HepG2 (cell line): ENCODE measurements around the gene OASL. TPM values are rescaled to one million over a fixed set of nuclear protein-coding genes. Genes with fewer than 3 reads are reported as not detected.

Experiments used
- MIXL1 ChIP-seq: IDR thresholded peaks from 2 replicates; pipeline ENCODE4 v1.6.1; 2016
- PCBP1 ChIP-seq: fragments of 200-400 bp; formaldehyde crosslinking; IDR thresholded peaks from 2 replicates; pipeline ENCODE4 v1.6.1; 2017; ENCODE audit warnings: mild to moderate bottlenecking, low read depth, low read length, borderline replicate concordance
- TRIM24 ChIP-seq: sonication (generic); formaldehyde crosslinking; IDR thresholded peaks from 2 replicates; pipeline ENCODE4 v1.8.0; 2022; ENCODE audit warnings: mild to moderate bottlenecking, missing genetic modification reagents
- U2AF1 ChIP-seq: fragments of 200-400 bp; formaldehyde crosslinking; optimal IDR thresholded peaks from 2 replicates; pipeline ENCODE3; 2017; ENCODE audit warnings: mild to moderate bottlenecking, low read depth, low read length
- ZNF124 ChIP-seq: sonication (generic); formaldehyde crosslinking; IDR thresholded peaks from 2 replicates; pipeline ENCODE4 v1.4.0; 2020; ENCODE audit warnings: missing genetic modification reagents
- ZNF205 ChIP-seq: IDR thresholded peaks from 2 replicates; pipeline ENCODE4 v1.6.1; 2018; ENCODE audit warnings: missing biosample characterization, missing genetic modification reagents
- ZNF317 ChIP-seq: sonication (generic); formaldehyde crosslinking; IDR thresholded peaks from 2 replicates; pipeline ENCODE4 v1.5.0; 2020; ENCODE audit warnings: mild to moderate bottlenecking, missing genetic modification reagents
- polyA plus RNA-seq, 8 experiments: library from polyadenylated mRNA; depleted of rRNA in 3 of 8; stranded (reverse) in 7 of 8; unstranded in 1 of 8; fragments of >200 nt; fragmentation: Illumina TruSeq in 4 of 8; extraction: Trizol in 4 of 8; gene quantifications; 2 replicates each; pipeline versions ENCODE4 v1.2.1 to v1.2.3, GENCODE V29; 2011 to 2016; ENCODE audit warnings: low read depth in 4 of 8, missing spikeins in 1 of 8, mixed read lengths in 1 of 8; ENCODE audit not compliant: insufficient read depth in 1 of 8
- total RNA-seq, 5 experiments: library from RNA; depleted of rRNA; stranded (reverse); fragments of >200 nt; fragmentation: Illumina TruSeq; extraction: Trizol; gene quantifications; 2 replicates each; pipeline ENCODE4 v1.2.3, GENCODE V29; 2016; ENCODE audit warnings: low read depth in 1 of 5
- TF ChIP-seq, protein P1 (sequence below): IDR thresholded peaks from 2 replicates; pipeline ENCODE4 v1.6.1; 2012; ENCODE audit warnings: inconsistent platforms
- TF ChIP-seq, protein P2 (sequence below): sonication (generic); formaldehyde crosslinking; IDR thresholded peaks from 2 replicates; pipeline ENCODE4 v1.4.0; 2020; ENCODE audit warnings: missing genetic modification reagents, mild to moderate bottlenecking, borderline replicate concordance

OASL gene
- total and polyA plus RNA-seq, 2 of the 13 experiments (the other 11 are each of a cell fraction or from before 2014, with no cell fraction given): 0.11 to 0.22 TPM

DNA sequence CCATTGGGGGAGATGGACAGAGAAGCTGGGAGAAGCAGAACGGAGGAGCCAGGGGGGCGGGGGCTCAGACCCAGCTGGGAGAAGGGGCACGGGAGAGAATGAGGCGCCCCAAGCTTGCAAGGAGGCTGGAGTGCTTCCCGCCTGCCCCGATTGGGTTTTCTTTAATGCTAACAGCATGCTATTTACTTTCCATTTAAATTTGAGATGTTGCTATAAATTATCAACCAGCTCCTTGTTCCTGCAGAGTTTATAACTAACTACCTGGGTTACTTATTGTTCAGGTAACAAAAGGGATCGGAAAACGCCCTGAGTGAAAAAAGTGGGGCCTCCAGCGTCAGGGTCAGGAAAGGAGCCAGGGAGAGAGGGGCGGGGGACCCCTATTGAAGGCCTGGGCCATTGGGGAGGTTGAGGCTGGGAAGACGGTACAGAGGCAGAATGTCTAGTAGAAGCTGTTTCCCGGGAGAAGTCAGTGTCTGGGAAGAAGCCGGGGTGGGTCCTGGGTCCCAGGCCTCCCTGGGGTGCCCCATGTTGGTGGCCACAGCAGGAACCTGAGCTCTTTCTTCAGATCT lies 58.2 kb downstream of the OASL start (continued):
- TF ChIP-seq U2AF1 (no peak), TRIM24 (no peak), ZNF205 (CRISPR knock-in tag) (0 out of 2 replicates have a peak, but pooled peaks have one; percentile 18), PCBP1 (no peak), ZNF317 (CRISPR knock-in tag) (no peak), MIXL1 (CRISPR knock-in tag) (peak; percentile 61; the same call in 1 of the 2 replicates), ZNF124 (CRISPR knock-in tag) (no peak)
- TF ChIP-seq, protein P1, sequence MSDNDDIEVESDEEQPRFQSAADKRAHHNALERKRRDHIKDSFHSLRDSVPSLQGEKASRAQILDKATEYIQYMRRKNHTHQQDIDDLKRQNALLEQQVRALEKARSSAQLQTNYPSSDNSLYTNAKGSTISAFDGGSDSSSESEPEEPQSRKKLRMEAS: peak; percentile 14; the same call in 1 of the 2 replicates
- TF ChIP-seq, protein P2, sequence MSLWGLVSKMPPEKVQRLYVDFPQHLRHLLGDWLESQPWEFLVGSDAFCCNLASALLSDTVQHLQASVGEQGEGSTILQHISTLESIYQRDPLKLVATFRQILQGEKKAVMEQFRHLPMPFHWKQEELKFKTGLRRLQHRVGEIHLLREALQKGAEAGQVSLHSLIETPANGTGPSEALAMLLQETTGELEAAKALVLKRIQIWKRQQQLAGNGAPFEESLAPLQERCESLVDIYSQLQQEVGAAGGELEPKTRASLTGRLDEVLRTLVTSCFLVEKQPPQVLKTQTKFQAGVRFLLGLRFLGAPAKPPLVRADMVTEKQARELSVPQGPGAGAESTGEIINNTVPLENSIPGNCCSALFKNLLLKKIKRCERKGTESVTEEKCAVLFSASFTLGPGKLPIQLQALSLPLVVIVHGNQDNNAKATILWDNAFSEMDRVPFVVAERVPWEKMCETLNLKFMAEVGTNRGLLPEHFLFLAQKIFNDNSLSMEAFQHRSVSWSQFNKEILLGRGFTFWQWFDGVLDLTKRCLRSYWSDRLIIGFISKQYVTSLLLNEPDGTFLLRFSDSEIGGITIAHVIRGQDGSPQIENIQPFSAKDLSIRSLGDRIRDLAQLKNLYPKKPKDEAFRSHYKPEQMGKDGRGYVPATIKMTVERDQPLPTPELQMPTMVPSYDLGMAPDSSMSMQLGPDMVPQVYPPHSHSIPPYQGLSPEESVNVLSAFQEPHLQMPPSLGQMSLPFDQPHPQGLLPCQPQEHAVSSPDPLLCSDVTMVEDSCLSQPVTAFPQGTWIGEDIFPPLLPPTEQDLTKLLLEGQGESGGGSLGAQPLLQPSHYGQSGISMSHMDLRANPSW (CRISPR knock-in tag): no peak
- TF ChIP-seq, all 625 proteins: peak for 44
